ENCODE results near the gene COL6A2.
"Not testable (repeated sequence)": the region's sequence is repeated elsewhere in the genome, so short reads cannot be mapped to it uniquely, and the experiment has no call there.

Gene COL6A2

DNA sequence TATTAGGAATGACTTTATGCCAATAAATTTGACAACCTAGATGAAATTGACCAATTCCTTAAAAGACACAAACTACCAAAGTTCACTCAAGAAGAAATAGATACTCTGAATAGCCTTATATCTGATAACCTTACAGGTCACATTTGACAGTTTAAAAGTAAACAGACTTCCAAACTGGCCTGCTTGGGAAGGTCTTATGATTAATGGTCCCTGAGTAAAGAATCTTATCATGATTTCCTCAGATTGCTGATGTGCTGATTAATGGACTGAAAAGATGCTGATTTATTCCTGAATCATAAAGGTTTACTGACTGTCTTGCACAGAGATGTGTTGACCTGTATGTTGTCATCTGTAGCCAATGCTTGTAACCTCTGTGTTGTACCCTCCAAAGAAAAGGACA is 67.2 kb downstream of the COL6A2 start:
- TF ChIP-seq, protein P1, sequence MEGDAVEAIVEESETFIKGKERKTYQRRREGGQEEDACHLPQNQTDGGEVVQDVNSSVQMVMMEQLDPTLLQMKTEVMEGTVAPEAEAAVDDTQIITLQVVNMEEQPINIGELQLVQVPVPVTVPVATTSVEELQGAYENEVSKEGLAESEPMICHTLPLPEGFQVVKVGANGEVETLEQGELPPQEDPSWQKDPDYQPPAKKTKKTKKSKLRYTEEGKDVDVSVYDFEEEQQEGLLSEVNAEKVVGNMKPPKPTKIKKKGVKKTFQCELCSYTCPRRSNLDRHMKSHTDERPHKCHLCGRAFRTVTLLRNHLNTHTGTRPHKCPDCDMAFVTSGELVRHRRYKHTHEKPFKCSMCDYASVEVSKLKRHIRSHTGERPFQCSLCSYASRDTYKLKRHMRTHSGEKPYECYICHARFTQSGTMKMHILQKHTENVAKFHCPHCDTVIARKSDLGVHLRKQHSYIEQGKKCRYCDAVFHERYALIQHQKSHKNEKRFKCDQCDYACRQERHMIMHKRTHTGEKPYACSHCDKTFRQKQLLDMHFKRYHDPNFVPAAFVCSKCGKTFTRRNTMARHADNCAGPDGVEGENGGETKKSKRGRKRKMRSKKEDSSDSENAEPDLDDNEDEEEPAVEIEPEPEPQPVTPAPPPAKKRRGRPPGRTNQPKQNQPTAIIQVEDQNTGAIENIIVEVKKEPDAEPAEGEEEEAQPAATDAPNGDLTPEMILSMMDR (conservative IDR thresholded peaks at IDR 0.05; ENCODE audit: control insufficient read depth, insufficient read depth, low read depth, low read length), result no peak
- H3K4me3 ChIP-seq (ENCODE audit: control insufficient read depth, low read depth, low read length), result no peak overlapping the region
- no peak for DNase-seq (ENCODE audit: low read depth)

DNA sequence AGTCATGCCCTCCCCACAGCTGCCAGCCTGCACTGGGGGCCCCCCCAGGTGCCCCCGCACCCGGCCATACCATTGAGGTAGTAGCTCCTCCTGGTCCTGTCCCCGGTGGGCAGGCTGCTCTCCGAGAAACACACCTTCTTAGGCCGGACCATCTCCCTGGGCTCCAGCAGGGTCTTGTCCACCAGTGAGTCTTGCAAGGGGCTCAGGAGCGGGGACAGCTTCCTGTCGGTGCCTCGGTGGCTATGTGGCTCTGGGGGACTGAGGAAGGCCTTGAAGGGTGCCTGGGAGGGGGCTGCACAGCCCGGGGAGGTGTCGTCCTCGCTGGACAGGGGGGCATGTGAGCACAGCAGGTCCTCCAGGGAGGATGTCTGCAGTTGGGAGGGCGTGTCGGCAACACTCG is 70.3 kb downstream of the COL6A2 start:
- no peak for DNase-seq (ENCODE audit: low read depth)
- TF ChIP-seq, protein P1 (conservative IDR thresholded peaks at IDR 0.05; ENCODE audit: control insufficient read depth, insufficient read depth, low read depth, low read length), result no peak

DNA sequence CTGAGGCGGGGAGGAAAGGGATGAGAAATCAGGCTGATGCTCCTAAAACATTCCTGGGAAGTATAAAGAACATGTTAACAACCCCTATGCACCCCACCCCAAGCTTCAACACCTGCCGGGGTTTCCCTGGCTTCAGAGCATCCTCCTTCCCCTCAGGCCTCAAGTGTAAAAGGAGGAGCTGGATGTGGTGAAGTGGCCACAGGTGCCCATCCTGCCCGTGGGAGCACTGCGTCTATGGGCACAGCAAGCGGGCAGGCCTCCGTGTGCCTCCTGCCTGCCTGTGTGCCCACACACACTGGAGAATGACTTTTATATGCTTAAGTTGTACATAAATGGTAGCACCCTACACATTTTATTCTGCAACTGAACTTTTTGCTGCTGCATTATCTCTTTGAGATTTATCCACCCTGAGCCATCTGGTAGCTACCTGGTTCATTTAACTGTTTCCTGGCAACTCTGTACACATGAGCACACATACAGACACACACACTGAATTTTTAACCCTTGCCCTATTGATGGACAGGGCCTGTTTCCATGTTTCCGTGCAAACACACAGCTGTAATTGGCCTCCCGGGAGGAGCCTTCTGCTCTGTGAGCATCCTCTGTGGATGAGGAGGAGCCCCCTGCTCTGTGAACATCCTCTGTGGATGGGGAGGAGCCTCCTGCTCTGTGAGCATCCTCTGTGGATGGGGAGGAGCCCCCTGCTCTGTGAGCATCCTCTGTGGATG is 70.9 kb downstream of the COL6A2 start:
- TF ChIP-seq, protein P1 (conservative IDR thresholded peaks at IDR 0.05; ENCODE audit: control insufficient read depth, insufficient read depth, low read depth, low read length), result no peak
- H3K4me3 ChIP-seq (ENCODE audit: control insufficient read depth, low read depth, low read length), result no peak overlapping the region
- no peak for DNase-seq (ENCODE audit: low read depth)

More for the DNA sequence above, 70.3 kb downstream of the COL6A2 start:
- no peak overlapping the region for H3K4me3 ChIP-seq (ENCODE audit: control insufficient read depth, low read depth, low read length)

DNA sequence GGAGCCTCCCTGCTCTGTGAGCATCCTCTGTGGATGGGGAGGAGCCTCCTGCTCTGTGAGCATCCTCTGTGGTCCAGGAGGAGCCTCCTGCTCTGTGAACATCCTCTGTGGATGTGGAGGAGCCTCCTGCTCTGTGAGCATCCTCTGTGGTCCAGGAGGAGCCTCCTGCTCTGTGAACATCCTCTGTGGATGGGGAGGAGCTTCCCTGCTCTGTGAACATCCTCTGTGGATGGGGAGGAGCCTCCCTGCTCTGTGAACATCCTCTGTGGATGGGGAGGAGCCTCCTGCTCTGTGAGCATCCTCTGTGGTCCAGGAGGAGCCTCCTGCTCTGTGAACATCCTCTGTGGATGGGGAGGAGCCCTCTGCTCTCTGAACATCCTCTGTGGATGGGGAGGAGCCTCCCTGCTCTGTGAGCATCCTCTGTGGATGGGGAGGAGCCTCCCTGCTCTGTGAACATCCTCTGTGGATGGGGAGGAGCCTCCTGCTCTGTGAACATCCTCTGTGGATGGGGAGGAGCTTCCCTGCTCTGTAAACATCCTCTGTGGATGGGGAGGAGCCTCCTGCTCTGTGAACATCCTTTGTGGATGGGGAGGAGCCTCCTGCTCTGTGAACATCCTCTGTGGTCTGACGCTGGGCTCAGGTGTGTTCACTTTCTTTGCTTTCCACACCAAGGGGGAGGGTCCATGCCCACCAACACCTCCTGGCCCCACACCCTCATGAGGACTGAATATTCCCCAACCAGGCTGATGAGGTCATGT is 72.7 kb downstream of the COL6A2 start:
- not testable (repeated sequence) for DNase-seq (ENCODE audit: low read depth); H3K4me3 ChIP-seq (ENCODE audit: control insufficient read depth, low read depth, low read length)

GRCh38 chr21:46171585-46171984 is 73.7 kb downstream of the COL6A2 start:
- H3K4me3 ChIP-seq (ENCODE audit: control insufficient read depth, low read depth, low read length), result no peak overlapping the region
- DNase-seq (ENCODE audit: low read depth), result peak; percentile 65
- TF ChIP-seq, protein P1 (conservative IDR thresholded peaks at IDR 0.05; ENCODE audit: control insufficient read depth, insufficient read depth, low read depth, low read length), result no peak

GRCh38 chr21:46171996-46172862 is 74.3 kb downstream of the COL6A2 start:
- H3K4me3 ChIP-seq (ENCODE audit: control insufficient read depth, low read depth, low read length), result no peak overlapping the region
- no peak for DNase-seq (ENCODE audit: low read depth)
- TF ChIP-seq, protein P1 (conservative IDR thresholded peaks at IDR 0.05; ENCODE audit: control insufficient read depth, insufficient read depth, low read depth, low read length), result no peak

All from fibroblast of mammary gland (primary cell).